GM10266 (cell line): Measurements from ENCODE around the gene KRT35.

Experiments used
- DNase-seq: peaks from one replicate; pipeline ENCODE4 v3.0.0; 2012; ENCODE audit errors: extremely low spot score
- TF ChIP-seq, protein P1 (sequence below): IDR thresholded peaks from 2 replicates; pipeline ENCODE4 v1.5.1; 2012; ENCODE audit warnings: mild to moderate bottlenecking, low read depth; ENCODE audit not compliant: control insufficient read depth, insufficient read depth; ENCODE audit errors: missing control alignments

Gene KRT35

DNA sequence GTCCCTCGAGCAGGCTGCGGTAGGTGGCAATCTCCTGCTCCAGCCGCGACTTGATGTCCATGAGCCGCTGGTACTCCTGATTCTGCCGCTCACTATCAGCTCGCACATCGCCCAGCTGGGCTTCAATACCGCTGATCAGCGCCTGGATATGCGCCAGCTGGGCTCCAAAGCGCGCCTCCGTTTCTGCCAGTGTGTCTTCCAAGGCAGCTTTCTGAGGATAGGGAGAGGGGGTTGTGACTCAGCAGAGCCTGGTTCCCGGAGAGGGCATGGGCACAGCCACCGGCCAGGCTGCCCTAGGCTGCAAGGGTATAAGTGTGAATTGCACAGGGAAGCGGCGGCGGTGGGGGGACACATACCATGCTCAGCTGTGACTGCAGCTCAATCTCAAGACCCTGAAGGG lies 42.8 kb upstream of the KRT35 start:
- TF ChIP-seq, protein P1, sequence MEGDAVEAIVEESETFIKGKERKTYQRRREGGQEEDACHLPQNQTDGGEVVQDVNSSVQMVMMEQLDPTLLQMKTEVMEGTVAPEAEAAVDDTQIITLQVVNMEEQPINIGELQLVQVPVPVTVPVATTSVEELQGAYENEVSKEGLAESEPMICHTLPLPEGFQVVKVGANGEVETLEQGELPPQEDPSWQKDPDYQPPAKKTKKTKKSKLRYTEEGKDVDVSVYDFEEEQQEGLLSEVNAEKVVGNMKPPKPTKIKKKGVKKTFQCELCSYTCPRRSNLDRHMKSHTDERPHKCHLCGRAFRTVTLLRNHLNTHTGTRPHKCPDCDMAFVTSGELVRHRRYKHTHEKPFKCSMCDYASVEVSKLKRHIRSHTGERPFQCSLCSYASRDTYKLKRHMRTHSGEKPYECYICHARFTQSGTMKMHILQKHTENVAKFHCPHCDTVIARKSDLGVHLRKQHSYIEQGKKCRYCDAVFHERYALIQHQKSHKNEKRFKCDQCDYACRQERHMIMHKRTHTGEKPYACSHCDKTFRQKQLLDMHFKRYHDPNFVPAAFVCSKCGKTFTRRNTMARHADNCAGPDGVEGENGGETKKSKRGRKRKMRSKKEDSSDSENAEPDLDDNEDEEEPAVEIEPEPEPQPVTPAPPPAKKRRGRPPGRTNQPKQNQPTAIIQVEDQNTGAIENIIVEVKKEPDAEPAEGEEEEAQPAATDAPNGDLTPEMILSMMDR = no peak
- no peak for DNase-seq

DNA sequence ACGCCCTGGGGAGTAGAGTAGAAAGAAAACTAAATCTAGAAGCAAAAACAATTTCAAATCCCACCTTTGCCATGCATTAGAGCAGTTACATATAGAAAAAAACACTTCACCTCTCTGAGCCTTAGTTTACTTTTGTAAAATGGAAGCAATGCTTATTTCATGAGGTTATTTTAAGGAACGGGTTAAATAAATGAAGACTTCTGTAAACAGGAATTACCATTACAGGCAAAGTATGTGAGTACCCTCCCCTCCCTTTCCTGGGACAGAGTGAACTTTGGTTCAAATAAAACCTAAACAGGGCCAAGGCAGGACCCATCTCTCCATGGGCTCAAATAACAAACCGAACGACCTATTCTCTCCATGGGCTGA lies 42.3 kb upstream of the KRT35 start:
- TF ChIP-seq, protein P1 = no peak
- no peak for DNase-seq

DNA sequence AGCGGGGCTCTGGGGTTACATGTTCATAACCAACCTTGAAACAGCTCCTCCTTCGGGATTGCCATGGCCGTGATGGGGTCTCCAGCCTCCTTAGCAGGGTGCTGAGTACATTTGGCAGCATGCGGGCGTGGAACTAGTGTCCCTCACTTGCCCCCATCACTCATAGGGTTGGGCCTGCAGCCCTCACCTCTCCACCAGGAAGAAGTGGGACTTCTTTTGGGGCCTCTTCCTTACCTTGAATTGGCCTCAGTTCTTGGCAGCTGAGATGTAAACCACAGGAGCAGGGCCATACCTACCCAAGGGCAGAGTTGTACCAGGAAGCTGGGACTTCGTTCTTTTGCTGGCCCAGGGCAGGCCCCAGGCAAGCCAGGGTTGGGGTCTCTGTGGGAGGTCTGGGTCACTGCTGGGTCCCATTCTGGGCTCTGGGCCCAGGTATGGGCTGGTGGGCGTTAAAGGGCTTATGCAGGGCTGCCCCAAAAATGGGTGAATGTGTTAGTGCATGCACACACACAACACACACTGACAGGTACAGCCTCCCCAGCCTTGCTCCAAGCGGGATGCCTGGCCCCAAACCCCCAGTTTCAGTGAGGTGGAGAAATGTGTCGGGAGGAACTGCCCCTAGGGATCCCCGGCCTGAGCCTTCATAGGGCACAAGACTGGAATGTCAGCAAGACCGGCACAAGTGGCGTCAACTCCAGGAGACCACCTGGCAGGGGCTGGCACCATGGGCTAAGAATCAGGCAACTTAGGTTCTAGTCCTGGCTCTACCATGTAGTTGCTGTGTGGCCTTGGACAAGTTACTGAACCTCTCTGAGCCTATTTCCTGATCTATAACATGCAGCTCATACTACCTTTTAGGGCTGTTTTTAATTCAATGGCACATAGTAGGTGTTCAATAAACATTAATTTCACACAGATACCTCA lies 41.6 kb upstream of the KRT35 start:
- TF ChIP-seq, protein P1 = no peak
- no peak for DNase-seq

DNA sequence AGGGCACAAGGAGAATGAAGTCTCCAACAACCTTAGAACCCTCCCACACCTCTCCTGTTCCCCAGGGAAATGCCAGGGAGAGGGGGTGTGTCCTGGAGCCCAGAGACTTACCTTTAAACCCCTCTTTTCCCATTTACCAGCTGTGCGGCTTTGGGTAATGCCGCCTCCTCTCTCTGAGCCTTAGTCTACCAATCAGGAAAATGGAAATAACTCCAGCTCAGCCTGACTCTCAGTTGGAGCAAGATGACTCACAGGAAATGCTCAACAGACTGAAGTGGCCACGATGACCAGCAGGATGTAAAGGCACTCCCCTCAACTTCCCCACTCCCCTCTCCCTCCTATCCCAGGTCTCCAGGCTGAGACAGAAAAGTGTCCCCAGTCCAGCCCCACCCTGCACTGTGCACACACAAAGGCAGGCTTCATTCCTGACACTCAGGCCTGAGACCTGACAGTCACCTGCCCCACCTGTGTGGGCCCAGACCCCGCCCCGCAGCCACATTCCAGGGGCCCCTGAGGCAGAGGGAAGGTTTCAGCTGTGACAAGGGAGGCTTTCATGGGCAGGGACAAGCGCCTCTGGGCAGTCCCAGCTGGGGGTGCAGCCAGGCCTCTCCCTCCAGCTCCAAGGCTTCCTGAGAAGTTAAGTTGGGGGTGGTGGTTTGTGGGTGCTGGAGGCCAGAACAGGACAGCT lies 40.8 kb upstream of the KRT35 start:
- TF ChIP-seq, protein P1 = no peak
- DNase-seq = no peak

DNA sequence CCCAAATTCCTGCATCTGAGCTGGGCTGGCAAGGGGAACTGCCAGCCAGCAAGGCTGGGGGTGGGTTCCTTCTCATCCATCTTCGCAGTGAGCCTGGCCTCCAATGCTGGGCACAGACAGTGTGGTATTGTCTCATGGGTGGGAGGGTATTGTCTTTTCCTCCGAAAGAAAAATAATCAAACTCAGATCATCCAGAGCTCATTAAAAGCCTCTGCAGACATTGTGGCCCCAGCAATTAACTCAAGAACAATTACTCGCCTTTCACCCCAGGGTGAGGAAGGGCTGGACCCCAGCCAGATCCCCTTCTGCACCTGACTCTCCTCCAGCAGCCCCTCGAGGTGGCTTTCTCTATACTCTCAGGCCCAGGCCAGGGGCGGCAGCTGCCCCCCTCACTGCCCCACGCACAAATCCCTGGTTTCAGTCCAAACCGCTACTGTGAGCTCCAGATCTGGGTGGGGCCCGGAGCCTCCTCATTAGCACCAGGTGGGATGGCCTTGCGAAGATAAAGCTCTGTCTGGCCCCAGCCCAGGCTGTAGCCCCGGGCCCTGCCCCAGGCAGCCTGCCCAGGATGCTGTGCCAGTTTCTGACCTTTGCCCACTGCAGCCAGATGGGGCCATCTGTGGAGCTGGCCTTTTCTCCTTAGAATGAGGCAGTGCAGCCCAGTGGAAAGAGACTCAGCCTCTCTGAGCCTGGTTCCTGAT lies 40.0 kb upstream of the KRT35 start:
- TF ChIP-seq, protein P1 = no peak

DNA sequence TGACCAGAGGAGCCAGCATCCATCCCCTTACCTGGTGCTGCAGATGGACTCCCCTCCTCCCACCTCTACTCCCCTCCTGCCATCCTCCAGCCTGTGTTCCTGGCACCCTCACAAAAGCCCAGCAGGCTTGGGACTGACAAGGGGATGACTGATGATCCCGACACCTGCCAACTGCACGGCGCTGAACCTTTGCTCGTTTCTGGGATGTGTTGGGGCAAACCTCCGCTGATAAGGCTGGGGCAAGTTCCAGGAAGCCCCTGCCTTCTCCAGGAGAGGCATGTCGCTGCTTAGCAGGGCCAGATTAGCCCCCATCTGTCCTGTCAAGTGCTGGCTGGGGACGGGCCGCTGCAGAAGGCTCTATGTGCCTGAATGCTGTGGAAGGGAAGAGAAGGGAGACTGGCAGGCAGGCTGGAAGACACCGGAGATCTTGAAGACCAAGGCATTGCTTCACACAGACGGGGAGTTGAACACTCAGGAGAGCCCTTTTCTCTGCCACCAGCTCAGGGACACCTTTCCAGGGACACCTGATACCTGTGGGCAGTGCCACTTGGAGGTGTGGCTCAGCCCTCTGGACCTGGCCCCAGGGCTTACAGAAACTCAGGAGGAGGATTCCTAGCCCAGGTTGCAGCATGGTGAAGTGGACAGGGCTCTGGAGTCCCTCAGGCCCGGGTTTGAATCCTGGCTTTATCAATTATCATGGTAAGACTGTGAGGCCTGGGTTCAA lies 38.7 kb upstream of the KRT35 start:
- no peak for DNase-seq
- TF ChIP-seq, protein P1 = no peak

More for the DNA sequence above, 40.0 kb upstream of the KRT35 start:
- DNase-seq = no peak
